ENCODE results near the gene VPS8.

DNA sequence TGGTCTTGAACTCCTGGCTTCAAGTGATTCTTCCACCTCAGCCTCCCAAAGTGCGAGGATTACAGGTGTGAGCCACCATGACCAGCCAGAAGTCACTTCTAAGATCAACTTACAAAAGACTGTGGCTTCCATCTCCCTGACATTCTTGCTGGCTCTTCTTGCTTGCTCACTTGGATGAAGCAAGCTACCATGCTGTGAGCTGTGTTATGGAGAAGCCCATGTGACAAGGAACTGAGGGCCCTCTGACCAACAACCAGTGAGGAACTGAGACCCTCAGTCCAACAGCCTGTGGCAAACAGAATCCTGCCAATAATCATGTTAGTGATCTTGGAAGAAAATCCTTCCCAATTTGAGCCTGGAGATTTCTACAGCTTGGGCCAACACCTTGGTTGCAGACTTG is 7.2 kb upstream of the VPS8 start:
- TF ChIP-seq ZFP1 (CRISPR knock-in tag; IDR thresholded peaks at IDR 0.05) (no peak), ZBTB33 (CRISPR knock-in tag; IDR thresholded peaks at IDR 0.05) (no peak), MAX (IDR thresholded peaks at IDR 0.05) (no peak), JUNB (CRISPR knock-in tag; IDR thresholded peaks at IDR 0.05; ENCODE audit: borderline replicate concordance) (no peak), EP300 (IDR thresholded peaks at IDR 0.05; ENCODE audit: low read depth in 2 of 2, low read length in 2 of 2) (no peak), EP300 (CRISPR knock-in tag; IDR thresholded peaks at IDR 0.05; ENCODE audit: borderline replicate concordance) (no peak), GTF2F1 (IDR thresholded peaks at IDR 0.05; ENCODE audit: low read length) (no peak)
- TF ChIP-seq, protein P1, sequence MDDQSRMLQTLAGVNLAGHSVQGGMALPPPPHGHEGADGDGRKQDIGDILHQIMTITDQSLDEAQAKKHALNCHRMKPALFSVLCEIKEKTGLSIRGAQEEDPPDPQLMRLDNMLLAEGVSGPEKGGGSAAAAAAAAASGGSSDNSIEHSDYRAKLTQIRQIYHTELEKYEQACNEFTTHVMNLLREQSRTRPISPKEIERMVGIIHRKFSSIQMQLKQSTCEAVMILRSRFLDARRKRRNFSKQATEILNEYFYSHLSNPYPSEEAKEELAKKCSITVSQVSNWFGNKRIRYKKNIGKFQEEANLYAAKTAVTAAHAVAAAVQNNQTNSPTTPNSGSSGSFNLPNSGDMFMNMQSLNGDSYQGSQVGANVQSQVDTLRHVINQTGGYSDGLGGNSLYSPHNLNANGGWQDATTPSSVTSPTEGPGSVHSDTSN (CRISPR knock-in tag; IDR thresholded peaks at IDR 0.05; ENCODE audit: borderline replicate concordance), result no peak
- TF ChIP-seq, protein P2, sequence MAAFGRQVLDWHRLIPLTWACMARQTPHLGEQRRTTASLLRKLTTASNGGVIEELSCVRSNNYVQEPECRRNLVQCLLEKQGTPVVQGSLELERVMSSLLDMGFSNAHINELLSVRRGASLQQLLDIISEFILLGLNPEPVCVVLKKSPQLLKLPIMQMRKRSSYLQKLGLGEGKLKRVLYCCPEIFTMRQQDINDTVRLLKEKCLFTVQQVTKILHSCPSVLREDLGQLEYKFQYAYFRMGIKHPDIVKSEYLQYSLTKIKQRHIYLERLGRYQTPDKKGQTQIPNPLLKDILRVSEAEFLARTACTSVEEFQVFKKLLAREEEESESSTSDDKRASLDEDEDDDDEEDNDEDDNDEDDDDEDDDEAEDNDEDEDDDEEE (CRISPR knock-in tag; IDR thresholded peaks at IDR 0.05), result no peak
- TF ChIP-seq, protein P3, sequence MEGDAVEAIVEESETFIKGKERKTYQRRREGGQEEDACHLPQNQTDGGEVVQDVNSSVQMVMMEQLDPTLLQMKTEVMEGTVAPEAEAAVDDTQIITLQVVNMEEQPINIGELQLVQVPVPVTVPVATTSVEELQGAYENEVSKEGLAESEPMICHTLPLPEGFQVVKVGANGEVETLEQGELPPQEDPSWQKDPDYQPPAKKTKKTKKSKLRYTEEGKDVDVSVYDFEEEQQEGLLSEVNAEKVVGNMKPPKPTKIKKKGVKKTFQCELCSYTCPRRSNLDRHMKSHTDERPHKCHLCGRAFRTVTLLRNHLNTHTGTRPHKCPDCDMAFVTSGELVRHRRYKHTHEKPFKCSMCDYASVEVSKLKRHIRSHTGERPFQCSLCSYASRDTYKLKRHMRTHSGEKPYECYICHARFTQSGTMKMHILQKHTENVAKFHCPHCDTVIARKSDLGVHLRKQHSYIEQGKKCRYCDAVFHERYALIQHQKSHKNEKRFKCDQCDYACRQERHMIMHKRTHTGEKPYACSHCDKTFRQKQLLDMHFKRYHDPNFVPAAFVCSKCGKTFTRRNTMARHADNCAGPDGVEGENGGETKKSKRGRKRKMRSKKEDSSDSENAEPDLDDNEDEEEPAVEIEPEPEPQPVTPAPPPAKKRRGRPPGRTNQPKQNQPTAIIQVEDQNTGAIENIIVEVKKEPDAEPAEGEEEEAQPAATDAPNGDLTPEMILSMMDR (CRISPR knock-in tag; IDR thresholded peaks at IDR 0.05), result no peak

Measured in HepG2 (cell line).